ENCODE data around the gene PRDX1.
"Not testable (repeated sequence)": the region's sequence is repeated elsewhere in the genome, so short reads cannot be mapped to it uniquely, and the experiment has no call there.

PRDX1 gene

DNA sequence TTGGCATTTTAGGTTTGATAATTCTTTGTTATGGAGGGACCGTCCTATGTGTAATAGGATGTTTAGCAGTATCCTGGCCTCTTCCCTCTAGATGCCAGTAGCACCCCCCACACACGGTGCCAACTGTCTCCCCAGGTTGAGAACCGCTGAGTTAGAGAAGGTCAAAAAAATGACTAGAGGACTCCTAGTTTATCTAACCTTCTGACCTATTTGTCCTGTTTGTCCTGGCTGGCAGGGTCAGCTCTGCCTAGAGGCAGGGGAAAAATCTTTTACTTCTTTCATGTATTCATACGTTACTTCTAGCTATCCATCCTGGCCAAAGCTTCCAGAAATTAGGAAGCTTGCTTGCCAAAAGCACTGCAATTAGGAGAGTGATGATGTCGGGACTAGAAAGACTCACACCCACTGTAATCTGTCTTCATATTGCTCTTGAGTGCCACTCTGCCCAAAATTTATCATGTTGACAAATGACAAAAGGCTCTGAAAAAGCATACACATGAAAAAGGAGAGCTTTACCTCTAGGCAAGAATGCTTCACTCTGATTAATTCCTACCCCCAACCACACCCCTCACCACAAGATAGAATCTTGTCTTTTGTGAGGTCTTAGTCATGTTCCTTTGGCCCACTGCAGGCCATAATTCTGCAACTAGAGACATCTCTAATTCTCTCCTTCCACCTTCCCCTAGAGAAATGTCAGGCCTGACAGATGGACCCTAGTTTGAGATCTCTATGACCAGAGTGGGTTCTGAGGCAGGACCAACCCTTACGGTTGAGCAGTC, 14.5 kb upstream of the PRDX1 start:
- DNase-seq (ENCODE audit: low read depth) = no peak

DNA sequence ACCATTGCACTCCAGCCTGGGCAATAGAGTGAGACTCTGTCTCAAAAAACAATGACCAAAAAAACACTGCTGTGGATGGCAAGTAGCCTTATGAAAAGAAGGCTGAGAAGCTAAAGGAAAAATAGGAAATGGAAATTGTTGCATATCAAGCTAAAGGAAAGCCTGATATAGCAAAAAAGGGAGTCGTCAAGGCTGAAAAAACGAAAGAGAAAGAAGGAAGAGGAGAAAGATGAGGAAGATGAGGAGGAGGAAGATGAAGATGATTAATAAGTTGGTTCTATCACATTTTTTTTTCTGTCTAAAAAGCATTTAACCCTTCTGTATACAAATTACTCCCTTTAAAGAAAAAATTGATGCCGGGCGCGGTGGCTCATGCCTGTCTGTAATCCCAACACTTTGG, 10.2 kb upstream of the PRDX1 start:
- DNase-seq (ENCODE audit: low read depth) = no peak

DNA sequence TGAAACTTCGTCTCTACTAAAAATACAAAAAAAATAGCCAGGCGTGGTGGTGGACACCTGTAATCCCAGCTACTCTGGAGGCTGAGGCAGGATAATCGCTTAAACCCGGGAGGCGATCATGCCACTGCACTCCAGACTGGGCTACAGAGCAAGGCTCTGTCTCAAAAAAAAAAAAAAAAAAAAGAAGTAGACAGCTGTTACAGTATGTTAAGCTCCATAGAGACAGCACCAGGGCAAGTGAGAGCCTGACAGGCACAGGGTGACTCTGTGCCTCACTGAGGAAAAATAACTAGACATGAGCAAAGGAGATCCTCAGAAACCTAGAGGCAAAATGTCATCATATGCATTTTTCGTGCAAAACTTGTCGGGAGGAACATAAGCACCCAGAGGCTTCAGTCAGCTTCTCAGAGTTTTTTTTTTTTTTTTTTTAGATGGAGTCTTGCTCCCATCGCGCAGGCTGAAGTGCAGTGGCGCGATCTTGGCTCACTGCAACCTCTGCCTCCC, 9.0 kb upstream of the PRDX1 start:
- DNase-seq (ENCODE audit: low read depth) = no peak

DNA sequence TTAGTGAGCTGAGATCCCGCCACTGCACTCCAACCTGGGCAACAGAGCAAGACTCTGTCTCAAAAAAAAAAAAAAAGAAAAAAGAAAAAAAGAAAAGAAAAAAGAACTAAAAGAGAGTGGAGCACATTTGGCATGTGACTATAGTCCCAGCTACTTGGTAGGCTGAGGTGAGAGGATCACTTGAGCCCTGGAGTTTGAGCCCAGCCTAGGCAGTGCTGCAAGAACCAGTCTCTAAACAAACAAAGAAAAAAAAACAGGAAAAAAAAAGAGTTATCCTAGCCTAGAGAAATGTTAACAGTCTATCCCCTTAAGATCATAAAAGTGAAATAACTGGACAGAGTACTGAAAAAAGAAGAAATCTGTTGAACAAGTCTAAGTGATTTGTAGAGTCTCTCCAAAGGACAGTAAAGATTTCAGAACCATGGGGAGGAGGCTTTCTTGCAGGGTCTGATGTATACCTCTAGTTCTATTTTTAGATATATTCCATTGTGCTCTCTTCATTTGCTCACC, 4.5 kb upstream of the PRDX1 start:
- no peak for DNase-seq (ENCODE audit: low read depth)

DNA sequence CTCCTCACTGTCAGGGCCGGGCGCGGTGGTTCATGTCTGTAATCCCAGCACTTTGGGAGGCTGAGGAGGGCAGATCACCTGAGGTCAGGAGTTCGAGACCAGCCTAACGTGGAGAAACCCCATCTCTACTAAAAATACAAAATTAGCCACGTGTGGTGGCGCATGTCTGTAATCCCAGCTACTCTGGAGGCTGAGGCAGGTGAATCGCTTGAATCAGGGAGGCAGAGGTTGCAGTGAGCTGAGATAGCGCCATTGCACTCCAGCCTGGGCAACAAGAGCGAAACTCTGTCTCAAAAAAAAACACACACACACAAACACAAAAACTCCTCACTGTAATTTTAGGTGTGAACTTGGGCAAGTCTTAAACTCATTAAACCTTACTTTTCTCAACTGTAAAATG, 2.3 kb upstream of the PRDX1 start:
- DNase-seq (ENCODE audit: low read depth) = not testable (repeated sequence)

DNA sequence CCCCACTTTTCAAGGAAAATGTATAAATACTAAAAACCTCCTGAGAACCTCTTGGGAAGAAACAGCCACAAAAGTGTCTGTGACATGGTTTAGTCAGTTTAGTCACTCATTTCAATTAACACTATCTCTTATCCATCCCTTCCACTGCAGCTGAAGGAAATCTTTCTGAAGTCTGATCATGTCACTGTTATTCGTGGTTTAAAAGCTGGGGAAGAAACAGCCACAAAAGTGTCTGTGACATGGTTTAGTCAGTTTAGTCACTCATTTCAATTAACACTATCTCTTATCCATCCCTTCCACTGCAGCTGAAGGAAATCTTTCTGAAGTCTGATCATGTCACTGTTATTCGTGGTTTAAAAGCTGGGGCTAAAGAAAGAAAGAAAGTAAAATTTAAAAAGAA, 1.8 kb upstream of the PRDX1 start:
- not testable (repeated sequence) for DNase-seq (ENCODE audit: low read depth)

DNA sequence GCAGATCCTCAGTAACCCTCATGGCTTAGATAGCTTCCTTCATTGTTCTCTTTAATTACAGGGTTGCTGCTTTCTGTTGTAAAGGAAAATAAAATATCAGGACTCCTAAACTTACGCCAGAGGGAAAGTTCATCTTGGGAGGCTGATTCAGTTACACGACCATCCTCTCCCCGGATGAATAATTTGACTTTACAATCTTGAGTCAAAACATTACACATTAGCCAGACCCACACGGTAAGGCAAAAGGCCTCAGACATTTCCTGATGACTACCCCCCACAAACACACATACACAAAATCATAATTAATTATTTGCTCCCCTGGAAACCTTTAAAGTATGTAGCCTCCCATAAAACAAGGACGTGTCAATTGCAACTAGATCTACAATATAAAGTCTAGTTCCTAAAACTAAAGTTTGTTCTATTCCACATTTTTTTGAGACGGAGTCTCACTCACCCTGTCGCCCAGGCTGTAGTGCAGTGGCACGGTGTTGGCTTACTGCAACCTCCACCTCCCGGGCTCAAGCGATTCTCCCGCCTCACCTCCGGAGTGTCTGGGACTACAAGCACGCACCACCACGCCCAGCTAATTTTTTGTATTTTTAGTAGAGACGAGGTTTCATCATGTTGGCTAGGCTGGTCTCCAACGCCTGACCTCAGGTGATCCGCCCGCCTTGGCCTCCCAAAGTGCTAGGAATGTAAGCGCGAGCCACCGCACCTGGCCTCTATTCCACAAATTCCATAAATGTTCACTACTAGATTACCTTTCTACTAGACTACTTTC, 830 bp upstream of the PRDX1 start:
- no peak for DNase-seq (ENCODE audit: low read depth)

DNA sequence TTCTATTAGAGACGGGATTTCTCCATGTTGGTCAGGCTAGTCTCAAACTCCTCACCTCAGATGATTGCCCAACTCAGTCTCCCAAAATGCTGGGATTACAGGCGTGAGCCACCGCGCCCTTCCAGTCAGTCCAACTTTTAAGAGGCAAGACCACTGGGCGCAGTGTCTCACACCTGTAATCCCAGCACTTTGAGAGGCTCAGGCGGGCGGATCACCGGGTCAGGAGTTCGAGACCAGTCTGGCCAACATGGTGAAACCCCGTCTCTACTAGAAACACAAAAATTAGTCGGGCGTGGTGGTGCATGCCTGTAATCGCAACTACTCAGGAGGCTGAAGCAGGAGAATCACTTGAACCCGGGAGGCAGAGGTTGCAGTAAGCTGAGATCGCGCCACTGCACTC, 1.9 kb downstream of the PRDX1 start:
- not testable (repeated sequence) for DNase-seq (ENCODE audit: low read depth)

DNA sequence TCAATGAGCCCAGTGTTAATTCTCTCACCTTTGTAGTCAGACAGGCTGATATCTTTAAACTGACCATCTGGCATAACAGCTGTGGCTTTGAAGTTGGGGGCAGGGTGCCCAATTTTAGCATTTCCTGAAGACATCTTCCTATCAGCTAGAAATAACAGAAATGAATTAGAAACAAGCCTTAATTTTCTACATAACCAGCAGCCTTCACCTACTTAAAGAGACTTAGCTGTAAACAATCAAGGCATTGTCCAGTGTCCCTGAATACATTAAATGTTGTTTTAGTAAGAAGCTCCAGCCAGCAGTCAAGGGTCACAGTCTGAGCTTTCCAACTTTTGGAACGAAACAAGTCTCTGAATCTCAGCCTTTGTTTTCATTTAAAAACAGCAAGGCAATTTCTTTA, 2.8 kb downstream of the PRDX1 start:
- no peak for DNase-seq (ENCODE audit: low read depth)

DNA sequence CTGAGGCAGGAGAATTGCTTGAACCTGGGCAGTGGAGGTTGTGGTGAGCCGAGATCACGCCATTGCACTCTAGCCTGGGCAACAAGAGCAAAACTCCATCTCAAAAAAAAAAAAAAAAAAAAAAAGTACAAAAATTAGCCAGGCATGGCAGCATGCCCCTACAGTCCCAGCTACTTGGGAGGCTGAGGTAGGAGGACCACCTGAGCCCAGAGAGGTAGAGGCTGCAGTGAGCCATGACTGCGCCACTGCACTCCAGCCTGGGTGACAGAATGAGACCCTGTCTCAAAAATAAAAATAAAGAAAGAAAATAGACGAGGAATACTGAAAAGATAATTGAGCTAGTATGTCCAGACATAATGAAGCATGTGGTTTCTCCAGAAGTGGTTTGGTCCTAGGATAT, 3.3 kb downstream of the PRDX1 start:
- not testable (repeated sequence) for DNase-seq (ENCODE audit: low read depth)

DNA sequence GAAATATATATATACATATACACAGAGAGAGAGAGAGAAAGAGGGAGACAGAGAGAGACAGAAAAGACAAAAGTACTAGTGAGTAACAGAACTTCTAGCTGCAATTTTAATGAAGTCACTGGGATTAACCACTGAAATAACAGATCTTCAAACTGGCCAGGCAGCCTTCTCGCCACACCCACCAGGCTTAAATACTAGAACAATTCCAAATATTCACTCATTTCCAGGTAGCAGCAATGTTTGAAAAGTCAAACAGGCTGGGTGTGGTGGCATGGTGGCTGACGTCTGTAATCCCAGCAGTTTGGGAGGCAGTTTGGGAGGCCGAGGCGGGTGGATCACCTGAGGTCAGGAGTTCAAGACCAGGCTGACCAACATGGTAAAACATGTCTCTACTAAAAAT, 5.2 kb downstream of the PRDX1 start:
- no peak for DNase-seq (ENCODE audit: low read depth)

DNA sequence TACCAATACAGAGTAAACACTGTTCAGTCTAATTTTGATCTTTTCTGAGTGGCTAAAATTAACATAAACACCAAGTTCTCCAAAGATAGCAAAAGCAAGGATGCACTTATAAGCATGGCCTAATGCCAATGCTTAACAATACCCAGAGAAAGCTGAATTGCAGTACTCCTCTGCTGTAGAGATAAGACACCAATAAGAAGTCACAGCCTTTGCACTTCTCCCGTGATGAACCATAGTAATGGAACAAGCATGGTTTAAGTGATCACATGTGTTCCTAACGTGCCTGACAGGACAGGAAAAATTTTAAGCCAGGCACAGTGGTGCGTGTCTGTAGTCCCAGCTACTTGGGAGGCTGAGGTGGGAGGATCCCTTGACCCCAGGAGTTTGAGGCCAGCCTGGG, 5.6 kb downstream of the PRDX1 start:
- DNase-seq (ENCODE audit: low read depth) = no peak

DNA sequence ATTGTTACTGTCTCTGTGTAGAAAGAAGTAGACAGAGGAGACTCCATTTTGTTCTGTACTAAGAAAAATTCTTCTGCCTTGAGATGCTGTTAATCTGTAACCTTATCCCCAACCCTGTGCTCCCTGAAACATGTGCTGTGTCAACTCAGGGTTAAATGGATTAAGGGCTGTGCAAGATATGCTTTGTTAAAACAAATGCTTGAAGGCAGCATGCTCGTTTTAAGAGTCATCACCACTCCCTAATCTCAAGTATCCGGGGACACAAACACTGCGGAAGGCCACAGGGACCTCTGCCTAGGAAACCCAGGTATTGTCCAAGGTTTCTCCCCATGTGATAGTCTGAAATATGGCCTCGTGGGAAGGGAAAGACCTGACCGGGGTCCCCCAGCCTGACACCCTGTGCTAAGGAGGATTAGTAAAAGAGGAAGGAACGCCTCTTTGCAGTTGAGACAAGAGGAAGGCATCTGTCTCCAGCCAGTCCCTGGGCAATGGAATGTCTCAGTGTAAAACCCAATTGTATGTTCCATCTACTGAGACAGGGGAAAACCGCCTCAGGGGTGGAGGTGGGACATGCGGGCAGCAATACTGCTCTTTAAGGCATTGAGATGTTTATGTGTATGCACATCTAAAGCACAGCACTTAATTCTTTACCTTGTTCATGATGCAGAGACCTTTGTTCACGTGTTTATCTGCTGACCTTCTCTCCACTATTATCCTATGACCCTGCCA, 8.0 kb downstream of the PRDX1 start:
- DNase-seq (ENCODE audit: low read depth) = not testable (repeated sequence)

DNA sequence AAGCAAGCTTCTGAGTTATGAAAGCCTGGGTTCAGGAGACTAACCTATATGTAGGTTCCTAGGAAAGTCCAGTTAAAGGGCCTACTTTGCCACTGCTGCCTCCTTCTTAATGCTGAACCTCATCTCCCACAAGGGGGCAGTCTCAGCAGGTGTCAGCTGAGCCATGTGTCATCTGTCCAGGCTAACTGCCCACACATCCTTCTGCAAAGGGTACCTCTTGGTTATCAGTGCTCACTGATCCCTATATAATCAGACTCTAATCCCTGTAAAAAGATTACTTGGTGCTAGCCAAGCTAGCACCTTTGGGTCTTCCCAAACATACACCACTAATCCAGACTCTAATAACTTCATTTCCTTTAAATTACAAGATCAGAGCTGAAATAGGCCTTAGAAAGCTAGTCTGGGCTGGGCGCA, 9.0 kb downstream of the PRDX1 start:
- DNase-seq (ENCODE audit: low read depth) = no peak

DNA sequence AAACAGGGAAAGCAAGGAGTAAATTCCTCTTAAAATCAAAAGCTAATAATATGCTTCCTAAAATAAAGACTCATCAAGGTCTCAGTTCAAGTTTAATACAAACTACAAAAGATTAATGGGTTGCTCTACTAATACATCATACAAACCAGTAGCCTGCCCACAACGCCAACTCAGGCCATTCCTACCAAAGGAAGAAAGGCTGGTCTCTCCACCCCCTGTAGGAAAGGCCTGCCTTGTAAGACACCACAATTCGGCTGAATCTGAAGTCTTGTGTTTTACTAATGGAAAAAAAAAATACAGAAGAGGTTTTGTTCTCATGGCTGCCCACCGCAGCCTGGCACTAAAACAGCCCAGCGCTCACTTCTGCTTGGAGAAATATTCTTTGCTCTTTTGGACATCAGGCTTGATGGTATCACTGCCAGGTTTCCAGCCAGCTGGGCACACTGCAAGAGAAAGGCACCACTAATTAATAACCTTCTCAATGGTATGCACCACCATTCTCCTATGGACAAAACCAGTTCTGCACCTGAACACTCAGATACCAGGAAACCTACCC, 10.6 kb downstream of the PRDX1 start:
- no peak for DNase-seq (ENCODE audit: low read depth)

DNA sequence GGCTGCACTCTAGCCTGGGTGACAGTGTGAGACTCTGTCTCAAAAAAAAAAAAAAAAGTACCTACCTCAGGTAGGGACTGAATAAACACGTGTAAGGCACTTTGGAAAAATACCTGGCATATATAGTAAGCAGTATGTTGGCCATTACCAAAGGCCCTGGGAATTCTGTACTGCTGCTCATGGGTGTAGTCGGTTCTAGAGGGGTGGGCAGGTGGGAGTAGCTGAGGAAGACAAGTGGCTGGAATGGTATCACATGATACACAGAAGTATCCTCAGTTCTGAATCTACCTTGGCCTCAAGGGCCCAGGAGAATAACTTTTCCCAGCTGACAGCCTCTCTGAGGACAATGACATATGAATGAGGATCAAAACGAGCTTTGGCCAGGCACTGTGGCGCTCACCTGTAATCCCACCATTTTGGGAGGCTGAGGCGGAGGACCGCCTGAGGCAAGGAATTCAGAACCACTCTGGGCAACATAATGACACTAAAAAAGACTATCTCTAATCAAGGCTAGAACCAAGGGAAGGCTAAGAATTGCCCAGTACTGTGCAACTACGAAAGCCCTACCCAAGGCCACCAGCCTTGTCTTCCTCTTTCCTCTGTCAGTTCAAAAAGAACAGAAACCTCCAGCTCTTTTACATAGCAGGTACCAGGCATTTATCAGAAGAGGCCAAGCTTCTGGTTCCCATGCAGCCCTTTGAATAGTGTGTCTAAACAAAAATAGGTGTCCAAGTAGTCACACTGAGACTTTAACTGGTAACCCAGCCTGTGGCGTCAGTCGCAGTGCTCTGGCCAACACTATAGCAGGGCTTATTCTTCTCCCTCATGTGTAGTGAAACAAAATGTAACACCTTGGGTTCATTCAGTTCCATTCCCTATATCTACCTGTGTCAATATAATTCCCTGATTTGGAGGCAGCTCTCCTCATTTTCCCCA, 11.4 kb downstream of the PRDX1 start:
- no peak for DNase-seq (ENCODE audit: low read depth)

DNA sequence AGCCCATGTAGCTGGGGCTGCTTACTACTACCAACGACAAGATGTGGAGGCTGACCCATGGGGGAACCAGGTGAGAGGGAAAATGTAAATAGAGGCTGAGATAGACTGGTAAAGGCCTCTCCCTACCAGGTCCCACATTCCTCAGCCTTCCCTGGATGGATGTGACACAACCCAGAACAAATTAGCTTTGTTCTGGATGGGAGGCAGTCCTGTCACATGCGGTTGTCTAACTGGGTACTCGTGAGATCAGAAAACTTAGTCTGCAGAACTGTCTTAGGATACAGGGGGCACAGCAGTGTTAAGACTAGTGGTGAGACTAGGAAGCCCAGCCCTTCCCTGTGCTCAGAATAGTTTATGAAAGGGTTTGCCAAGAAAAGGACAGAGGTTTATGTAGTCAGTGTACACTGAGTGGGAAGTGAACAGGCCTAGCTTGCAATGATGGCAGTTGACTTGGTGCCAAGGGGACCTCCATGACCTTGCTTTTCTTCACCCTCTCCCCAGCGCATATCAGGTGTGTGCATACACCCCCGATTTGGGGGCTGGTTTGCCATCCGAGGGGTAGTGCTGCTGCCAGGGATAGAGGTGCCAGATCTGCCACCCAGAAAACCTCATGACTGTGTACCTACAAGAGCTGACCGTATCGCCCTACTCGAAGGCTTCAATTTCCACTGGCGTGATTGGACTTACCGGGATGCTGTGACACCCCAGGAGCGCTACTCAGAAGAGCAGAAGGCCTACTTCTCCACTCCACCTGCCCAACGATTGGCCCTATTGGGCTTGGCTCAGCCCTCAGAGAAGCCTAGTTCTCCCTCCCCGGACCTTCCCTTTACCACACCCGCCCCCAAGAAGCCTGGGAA, 13.2 kb downstream of the PRDX1 start:
- DNase-seq (ENCODE audit: low read depth) = no peak

DNA sequence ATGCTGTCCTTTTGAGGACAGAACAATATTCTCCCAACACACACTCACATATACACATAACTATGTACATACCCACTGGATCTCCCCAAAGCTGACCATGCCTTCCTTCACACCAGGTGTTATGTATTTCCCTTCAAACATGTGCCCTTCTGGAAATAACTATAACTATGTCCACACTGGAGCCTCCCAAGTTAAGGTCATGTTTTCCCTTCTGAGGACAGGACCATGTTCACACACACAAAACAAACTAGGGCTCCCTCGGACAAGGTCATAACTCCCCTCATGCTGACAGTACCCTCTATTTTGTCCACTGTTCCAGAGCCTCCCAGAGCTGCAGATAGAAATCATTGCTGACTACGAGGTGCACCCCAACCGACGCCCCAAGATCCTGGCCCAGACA, 13.8 kb downstream of the PRDX1 start:
- DNase-seq (ENCODE audit: low read depth) = no peak

DNA sequence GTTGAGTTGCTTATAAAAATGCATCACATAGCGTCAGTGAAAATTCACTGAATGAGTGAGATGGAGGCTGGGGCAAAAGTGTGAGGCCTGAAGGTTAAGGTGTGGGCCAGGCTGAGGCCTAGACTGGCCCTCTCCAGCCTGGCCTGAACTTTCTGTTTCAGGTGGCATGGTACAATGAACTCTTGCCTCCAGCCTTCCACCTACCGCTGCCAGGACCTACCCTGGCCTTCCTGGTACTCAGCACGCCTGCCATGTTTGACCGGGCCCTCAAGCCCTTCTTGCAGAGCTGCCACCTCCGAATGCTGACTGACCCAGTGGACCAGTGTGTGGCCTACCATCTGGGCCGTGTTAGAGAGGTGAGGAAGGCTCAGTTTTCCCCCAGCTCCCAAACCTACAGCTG, 14.5 kb downstream of the PRDX1 start:
- no peak for DNase-seq (ENCODE audit: low read depth)
